ENCODE measurements around the gene FRMD4A. TPM values are rescaled to one million over a fixed set of nuclear protein-coding genes. Genes with fewer than 3 reads are reported as not detected.

Gene FRMD4A
- polyA plus RNA-seq, 1 of the 3 experiments (the other 2 are of a cell fraction): 37.7 TPM

DNA sequence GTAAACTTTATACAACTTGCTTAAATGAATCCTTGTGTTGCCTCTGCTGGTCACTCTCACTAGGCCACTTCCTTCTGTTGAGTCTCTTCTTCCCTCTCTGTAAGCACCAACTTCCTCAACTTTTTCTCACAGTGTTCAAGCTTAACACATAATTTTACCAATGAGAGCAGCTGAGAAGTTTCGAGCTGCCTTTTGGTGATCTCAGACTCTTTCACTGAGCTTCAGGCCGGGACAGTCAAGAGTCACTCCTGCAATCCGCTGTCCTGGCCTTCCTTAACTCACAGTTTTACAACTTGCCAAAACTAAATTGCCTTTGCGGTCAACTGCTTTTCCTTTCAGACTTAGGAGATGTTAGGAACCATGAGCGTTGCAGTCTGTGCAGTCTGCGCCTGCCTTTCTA lies 696.5 kb downstream of the FRMD4A start:
- CTCF ChIA-PET: interaction anchor here (1.0 to 1.8 kb wide), 3 partner anchors 21 to 262 kb away, joined by 4 to 8 read pairs (median 5); no protein-coding TSS in a partner anchor
- WGBS (ENCODE audit: low lambda C conversion rate): 91% methylated on average over 6 of the region's 6 CpGs

DNA sequence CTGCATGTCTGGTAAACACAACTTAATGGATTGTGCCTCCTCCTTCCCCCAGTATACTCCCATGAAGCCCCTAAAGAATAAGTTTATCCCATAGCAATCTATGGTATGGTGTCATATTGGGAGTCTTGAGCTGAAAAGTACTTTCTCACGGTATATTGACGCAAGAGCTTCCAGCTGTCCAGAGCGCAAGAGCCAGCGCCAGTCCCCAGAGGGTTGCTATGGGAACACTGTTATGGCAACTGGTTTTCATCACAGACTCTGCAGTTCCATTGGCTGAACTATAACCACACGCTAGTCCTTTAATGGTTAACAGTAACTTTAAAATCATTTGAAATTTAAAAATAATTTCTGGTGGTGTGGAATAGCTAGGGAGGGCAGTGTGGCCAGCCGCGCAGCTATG lies 697.0 kb downstream of the FRMD4A start:
- Histone ChIP-seq H3K4me3 (ENCODE audit: low read depth in 2 of 2, low read length in 1 of 2) (no peak overlapping the region), H3K9me2 (no peaks in the 10 kb centered on the region), H3F3A (replicated peaks; ENCODE audit: insufficient read depth) (peaks cover 11% of the 10 kb centered on the region), H3K27ac (ENCODE audit: low read depth in 2 of 2, low read length in 1 of 2) (no peak overlapping the region), H3K9me3 (no peaks in the 10 kb centered on the region), H3K27me3 (ENCODE audit: insufficient read depth) (no peaks in the 10 kb centered on the region), H3K79me2 (ENCODE audit: insufficient read depth) (no peaks in the 10 kb centered on the region), H3K9ac (no peak overlapping the region), H3K4me1 (ENCODE audit: control insufficient read depth in 1 of 2, insufficient read depth in 2 of 2, low read depth in 1 of 2, low read length in 1 of 2) (peaks cover 0 to 4% of the 10 kb centered on the region in 2 experiments; a peak in 2 of 4 replicates), H4K20me1 (ENCODE audit: insufficient read depth) (no peaks in the 10 kb centered on the region), H3K36me3 (replicated peaks in 1 of 2; ENCODE audit: control insufficient read depth in 1 of 2, insufficient read depth in 2 of 2, low read length in 1 of 2) (peaks cover 26 to 40% of the 10 kb centered on the region in 2 experiments), H2AFZ (ENCODE audit: low read depth) (no peak overlapping the region), H3K4me2 (no peak overlapping the region)
- POLR2A ChIA-PET: no interaction called here
- DNase-seq: peak; percentile 62
- WGBS (ENCODE audit: low lambda C conversion rate): 91% methylated on average over 7 of the region's 7 CpGs
- CTCF ChIA-PET: interaction anchor here (0.5 to 1.8 kb wide), 4 partner anchors 20 to 261 kb away, joined by 3 to 8 read pairs (median 4); no protein-coding TSS in a partner anchor
- no peak for TF ChIP-seq RCOR1 (IDR thresholded peaks at IDR 0.05; ENCODE audit: low read length)
- TF ChIP-seq, protein P1, sequence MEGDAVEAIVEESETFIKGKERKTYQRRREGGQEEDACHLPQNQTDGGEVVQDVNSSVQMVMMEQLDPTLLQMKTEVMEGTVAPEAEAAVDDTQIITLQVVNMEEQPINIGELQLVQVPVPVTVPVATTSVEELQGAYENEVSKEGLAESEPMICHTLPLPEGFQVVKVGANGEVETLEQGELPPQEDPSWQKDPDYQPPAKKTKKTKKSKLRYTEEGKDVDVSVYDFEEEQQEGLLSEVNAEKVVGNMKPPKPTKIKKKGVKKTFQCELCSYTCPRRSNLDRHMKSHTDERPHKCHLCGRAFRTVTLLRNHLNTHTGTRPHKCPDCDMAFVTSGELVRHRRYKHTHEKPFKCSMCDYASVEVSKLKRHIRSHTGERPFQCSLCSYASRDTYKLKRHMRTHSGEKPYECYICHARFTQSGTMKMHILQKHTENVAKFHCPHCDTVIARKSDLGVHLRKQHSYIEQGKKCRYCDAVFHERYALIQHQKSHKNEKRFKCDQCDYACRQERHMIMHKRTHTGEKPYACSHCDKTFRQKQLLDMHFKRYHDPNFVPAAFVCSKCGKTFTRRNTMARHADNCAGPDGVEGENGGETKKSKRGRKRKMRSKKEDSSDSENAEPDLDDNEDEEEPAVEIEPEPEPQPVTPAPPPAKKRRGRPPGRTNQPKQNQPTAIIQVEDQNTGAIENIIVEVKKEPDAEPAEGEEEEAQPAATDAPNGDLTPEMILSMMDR (IDR thresholded peaks at IDR 0.05): no peak
- TF ChIP-seq RFX5 (IDR thresholded peaks at IDR 0.05; ENCODE audit: low read length): peak; percentile 69; the same call in 1 of the 2 replicates
- TF ChIP-seq SIN3A (IDR thresholded peaks at IDR 0.05; ENCODE audit: borderline replicate concordance, low read depth, low read length): no peak
- TF ChIP-seq, protein P2, sequence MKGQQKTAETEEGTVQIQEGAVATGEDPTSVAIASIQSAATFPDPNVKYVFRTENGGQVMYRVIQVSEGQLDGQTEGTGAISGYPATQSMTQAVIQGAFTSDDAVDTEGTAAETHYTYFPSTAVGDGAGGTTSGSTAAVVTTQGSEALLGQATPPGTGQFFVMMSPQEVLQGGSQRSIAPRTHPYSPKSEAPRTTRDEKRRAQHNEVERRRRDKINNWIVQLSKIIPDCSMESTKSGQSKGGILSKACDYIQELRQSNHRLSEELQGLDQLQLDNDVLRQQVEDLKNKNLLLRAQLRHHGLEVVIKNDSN (IDR thresholded peaks at IDR 0.05; ENCODE audit: borderline replicate concordance, low read depth): no peak
- no peak for TF ChIP-seq POLR2AphosphoS5 (IDR thresholded peaks at IDR 0.05; ENCODE audit: low read depth, low read length)
- no peak for TF ChIP-seq NFIC (IDR thresholded peaks at IDR 0.05; ENCODE audit: borderline replicate concordance)
- TF ChIP-seq ELF1 (IDR thresholded peaks at IDR 0.05): no peak
- TF ChIP-seq MXI1 (IDR thresholded peaks at IDR 0.05; ENCODE audit: low read depth, low read length): peak; percentile 34; the same call in 1 of the 2 replicates
- TF ChIP-seq, protein P3, sequence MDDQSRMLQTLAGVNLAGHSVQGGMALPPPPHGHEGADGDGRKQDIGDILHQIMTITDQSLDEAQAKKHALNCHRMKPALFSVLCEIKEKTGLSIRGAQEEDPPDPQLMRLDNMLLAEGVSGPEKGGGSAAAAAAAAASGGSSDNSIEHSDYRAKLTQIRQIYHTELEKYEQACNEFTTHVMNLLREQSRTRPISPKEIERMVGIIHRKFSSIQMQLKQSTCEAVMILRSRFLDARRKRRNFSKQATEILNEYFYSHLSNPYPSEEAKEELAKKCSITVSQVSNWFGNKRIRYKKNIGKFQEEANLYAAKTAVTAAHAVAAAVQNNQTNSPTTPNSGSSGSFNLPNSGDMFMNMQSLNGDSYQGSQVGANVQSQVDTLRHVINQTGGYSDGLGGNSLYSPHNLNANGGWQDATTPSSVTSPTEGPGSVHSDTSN (IDR thresholded peaks at IDR 0.05): no peak

More for the DNA sequence above, 696.5 kb downstream of the FRMD4A start:
- DNase-seq: no peak
- Histone ChIP-seq H3K9me2 (no peaks in the 10 kb centered on the region), H4K20me1 (ENCODE audit: insufficient read depth) (no peaks in the 10 kb centered on the region), H3K36me3 (replicated peaks in 1 of 2; ENCODE audit: control insufficient read depth in 1 of 2, insufficient read depth in 2 of 2, low read length in 1 of 2) (peaks cover 26 to 37% of the 10 kb centered on the region in 2 experiments), H3K4me1 (ENCODE audit: control insufficient read depth in 1 of 2, insufficient read depth in 2 of 2, low read depth in 1 of 2, low read length in 1 of 2) (peaks cover 0 to 4% of the 10 kb centered on the region in 2 experiments; a peak in 2 of 4 replicates), H3K4me2 (no peak overlapping the region), H3K79me2 (ENCODE audit: insufficient read depth) (no peaks in the 10 kb centered on the region), H2AFZ (ENCODE audit: low read depth) (no peak overlapping the region), H3K4me3 (ENCODE audit: low read depth in 2 of 2, low read length in 1 of 2) (no peak overlapping the region), H3K27me3 (ENCODE audit: insufficient read depth) (no peaks in the 10 kb centered on the region), H3K9me3 (no peaks in the 10 kb centered on the region), H3K9ac (no peak overlapping the region), H3F3A (replicated peaks; ENCODE audit: insufficient read depth) (peaks cover 11% of the 10 kb centered on the region), H3K27ac (ENCODE audit: low read depth in 2 of 2, low read length in 1 of 2) (no peak overlapping the region)
- POLR2A ChIA-PET: no interaction called here
- TF ChIP-seq JUND (IDR thresholded peaks at IDR 0.05) (no peak), SMC3 (IDR thresholded peaks at IDR 0.05; ENCODE audit: low read depth, low read length) (no peak)
- TF ChIP-seq, protein P3 (IDR thresholded peaks at IDR 0.05): no peak
- TF ChIP-seq, protein P2 (IDR thresholded peaks at IDR 0.05; ENCODE audit: borderline replicate concordance, low read depth): no peak
